HL-60 (cell line): ENCODE results near the gene KCNQ5.

ENCODE experiments used
- DNase-seq, 2 experiments: peaks; one replicate each; pipeline ENCODE4 v3.0.0-alpha.2; 2010 to 2020; ENCODE audit warnings: low read depth in 1 of 2, low spot score in 1 of 2
- H3K27ac ChIP-seq: fragments of 250-450 bp; sonication (Bioruptor Pico); replicated peaks from 2 replicates; pipeline ENCODE4 v1.5.1; 2020; ENCODE audit warnings: mild to moderate bottlenecking, moderate library complexity
- H3K27me3 ChIP-seq: fragments of 250-450 bp; sonication (Bioruptor Pico); 2 replicates; pipeline ENCODE4 v1.5.1; 2021; ENCODE audit warnings: mild to moderate bottlenecking, moderate library complexity; ENCODE audit not compliant: insufficient read depth, poor library complexity, severe bottlenecking
- H3K4me3 ChIP-seq: replicated peaks from 2 replicates; pipeline ENCODE4 v1.5.1; 2011; ENCODE audit warnings: mild to moderate bottlenecking, control low read depth, low read length; ENCODE audit not compliant: insufficient read depth
- CTCF ChIP-seq: IDR thresholded peaks from one replicate; pipeline ENCODE4 v1.5.1; 2011; ENCODE audit warnings: low read length, control low read depth, inconsistent platforms; ENCODE audit not compliant: insufficient read depth
- GABPA ChIP-seq: IDR thresholded peaks from 2 replicates; pipeline ENCODE4 v1.6.1; 2012; ENCODE audit warnings: low read depth
- POLR2AphosphoS5 ChIP-seq: IDR thresholded peaks from 2 replicates; pipeline ENCODE4 v1.6.1; 2012; ENCODE audit warnings: low read depth
- SPI1 ChIP-seq: IDR thresholded peaks from 2 replicates; pipeline ENCODE4 v1.6.1; 2012; ENCODE audit warnings: low read depth, mild to moderate bottlenecking, borderline replicate concordance
- TF ChIP-seq, protein P1 (sequence below): IDR thresholded peaks from 2 replicates; pipeline ENCODE4 v1.6.1; 2012; ENCODE audit warnings: low read depth; ENCODE audit not compliant: insufficient replicate concordance

KCNQ5 gene

DNA sequence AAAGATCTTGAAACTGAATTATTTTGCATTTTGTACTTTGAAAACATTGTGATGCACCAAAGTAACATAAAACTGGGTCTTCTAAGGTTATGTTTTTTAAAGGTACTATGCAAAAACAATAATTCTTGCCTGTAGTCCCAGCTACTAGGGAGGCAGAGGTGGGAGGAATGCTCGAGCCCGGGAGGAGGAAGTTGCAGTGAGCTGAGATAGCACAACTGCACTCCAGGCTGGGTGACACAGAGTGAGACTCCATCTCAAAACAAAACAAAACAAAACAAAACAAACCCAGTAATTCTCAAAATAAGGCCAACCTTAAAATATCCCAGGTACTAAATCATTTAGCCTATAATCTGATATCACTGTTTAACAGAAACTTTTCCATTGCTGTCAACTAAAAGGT is 333.8 kb downstream of the KCNQ5 start:
- Histone ChIP-seq H3K4me3 (no peak overlapping the region), H3K27ac (peak overlapping the region; percentile 42), H3K27me3 (no peaks in the 10 kb centered on the region)
- no peak for TF ChIP-seq GABPA
- TF ChIP-seq, protein P1, sequence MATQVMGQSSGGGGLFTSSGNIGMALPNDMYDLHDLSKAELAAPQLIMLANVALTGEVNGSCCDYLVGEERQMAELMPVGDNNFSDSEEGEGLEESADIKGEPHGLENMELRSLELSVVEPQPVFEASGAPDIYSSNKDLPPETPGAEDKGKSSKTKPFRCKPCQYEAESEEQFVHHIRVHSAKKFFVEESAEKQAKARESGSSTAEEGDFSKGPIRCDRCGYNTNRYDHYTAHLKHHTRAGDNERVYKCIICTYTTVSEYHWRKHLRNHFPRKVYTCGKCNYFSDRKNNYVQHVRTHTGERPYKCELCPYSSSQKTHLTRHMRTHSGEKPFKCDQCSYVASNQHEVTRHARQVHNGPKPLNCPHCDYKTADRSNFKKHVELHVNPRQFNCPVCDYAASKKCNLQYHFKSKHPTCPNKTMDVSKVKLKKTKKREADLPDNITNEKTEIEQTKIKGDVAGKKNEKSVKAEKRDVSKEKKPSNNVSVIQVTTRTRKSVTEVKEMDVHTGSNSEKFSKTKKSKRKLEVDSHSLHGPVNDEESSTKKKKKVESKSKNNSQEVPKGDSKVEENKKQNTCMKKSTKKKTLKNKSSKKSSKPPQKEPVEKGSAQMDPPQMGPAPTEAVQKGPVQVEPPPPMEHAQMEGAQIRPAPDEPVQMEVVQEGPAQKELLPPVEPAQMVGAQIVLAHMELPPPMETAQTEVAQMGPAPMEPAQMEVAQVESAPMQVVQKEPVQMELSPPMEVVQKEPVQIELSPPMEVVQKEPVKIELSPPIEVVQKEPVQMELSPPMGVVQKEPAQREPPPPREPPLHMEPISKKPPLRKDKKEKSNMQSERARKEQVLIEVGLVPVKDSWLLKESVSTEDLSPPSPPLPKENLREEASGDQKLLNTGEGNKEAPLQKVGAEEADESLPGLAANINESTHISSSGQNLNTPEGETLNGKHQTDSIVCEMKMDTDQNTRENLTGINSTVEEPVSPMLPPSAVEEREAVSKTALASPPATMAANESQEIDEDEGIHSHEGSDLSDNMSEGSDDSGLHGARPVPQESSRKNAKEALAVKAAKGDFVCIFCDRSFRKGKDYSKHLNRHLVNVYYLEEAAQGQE: no peak
- peak; percentile 41; the same call in 1 of the 2 replicates for TF ChIP-seq SPI1
- TF ChIP-seq CTCF: no peak
- peak in 1 of 2 experiments; percentile 60 for DNase-seq

DNA sequence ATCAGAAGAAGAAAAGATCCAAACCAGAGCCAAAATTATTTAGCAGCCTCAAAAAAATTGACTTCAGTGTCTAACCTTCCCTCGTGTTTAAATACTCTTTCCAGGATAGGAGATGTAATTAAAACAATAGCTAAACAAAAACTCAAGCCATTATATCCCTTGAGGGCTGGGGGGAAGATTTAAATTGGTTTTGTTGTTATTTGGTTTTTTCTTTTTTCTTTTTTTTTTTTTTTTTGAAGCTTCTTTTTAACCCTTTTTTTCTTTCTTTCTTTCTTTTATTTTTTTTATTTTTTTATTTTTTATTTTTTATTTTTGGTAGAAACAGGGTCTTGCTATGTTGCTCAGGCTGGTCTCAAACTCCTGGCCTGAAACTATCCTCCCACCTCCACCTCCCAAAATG is 334.4 kb downstream of the KCNQ5 start:
- TF ChIP-seq CTCF (no peak), GABPA (no peak), POLR2AphosphoS5 (no peak), SPI1 (no peak)
- TF ChIP-seq, protein P1: no peak
- DNase-seq: no peak

GRCh38 chr6:72959821-72960220 is 338.0 kb downstream of the KCNQ5 start:
- TF ChIP-seq CTCF: no peak
- no peak for TF ChIP-seq SPI1
- TF ChIP-seq, protein P1: no peak
- TF ChIP-seq GABPA: no peak
- no peak for TF ChIP-seq POLR2AphosphoS5
- no peak overlapping the region for H3K4me3 ChIP-seq
- H3K27me3 ChIP-seq: no peaks in the 10 kb centered on the region
- DNase-seq: no peak
- no peak overlapping the region for H3K27ac ChIP-seq

More for the DNA sequence above, 334.4 kb downstream of the KCNQ5 start:
- Histone ChIP-seq H3K27me3 (no peaks in the 10 kb centered on the region), H3K4me3 (no peak overlapping the region), H3K27ac (no peak overlapping the region; the same call in 1 of the 2 replicates)
